ENCODE measurements around the gene GPR68. TPM values are rescaled to one million over a fixed set of nuclear protein-coding genes. Genes with fewer than 3 reads are reported as not detected.

Gene GPR68
- total and polyA plus RNA-seq, 8 donors = 0.09 to 0.90 (median 0.23) TPM; not detected in 1

DNA sequence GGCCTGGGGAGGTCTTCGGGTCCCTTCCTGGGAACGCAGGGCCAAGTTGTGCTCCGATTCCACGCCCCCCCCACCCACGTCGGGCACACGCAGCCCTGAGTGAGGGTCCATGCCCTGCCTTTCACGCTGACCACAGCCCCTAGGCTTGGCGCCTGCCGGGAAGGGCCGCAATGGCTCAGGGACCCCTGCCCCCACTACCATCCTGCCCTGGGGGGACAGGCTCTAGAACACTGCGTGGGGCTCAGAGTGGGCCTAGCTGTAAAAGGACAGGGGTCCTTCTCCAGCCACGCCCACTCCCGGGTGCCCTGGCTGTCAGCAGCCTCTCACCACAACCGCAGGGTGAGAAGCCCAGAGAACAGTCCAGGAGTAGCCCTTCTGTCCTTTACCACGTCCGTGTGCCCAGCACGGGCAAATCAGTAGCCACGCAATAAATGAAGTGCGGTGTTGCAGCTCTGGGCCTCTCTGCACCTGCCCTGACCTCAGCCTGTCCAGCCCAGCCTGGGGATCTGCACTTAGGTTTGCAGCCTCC is 9.4 kb upstream of the GPR68 start:
- TF ChIP-seq, protein P1, sequence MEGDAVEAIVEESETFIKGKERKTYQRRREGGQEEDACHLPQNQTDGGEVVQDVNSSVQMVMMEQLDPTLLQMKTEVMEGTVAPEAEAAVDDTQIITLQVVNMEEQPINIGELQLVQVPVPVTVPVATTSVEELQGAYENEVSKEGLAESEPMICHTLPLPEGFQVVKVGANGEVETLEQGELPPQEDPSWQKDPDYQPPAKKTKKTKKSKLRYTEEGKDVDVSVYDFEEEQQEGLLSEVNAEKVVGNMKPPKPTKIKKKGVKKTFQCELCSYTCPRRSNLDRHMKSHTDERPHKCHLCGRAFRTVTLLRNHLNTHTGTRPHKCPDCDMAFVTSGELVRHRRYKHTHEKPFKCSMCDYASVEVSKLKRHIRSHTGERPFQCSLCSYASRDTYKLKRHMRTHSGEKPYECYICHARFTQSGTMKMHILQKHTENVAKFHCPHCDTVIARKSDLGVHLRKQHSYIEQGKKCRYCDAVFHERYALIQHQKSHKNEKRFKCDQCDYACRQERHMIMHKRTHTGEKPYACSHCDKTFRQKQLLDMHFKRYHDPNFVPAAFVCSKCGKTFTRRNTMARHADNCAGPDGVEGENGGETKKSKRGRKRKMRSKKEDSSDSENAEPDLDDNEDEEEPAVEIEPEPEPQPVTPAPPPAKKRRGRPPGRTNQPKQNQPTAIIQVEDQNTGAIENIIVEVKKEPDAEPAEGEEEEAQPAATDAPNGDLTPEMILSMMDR (IDR thresholded peaks at IDR 0.05) = no peak
- peak overlapping the region; percentile 26 to 67 (median 44) for H3K4me3 ChIP-seq
- no peak overlapping the region for H3K27ac ChIP-seq
- intact Hi-C loops (cut with DNase I) = no loop called here
- 26 to 30% methylated on average over 19 to 20 of the region's 20 CpGs for WGBS, 2 donors
- ATAC-seq (peak; percentile 6 to 34 (median 30)), DNase-seq (peak in 1 of 6 donors; percentile 74), FAIRE-seq (no peak)
- no peaks in the 10 kb centered on the region for H3K27me3 ChIP-seq
- H3K9me3 ChIP-seq = no peaks in the 10 kb centered on the region
- peaks cover 0 to 4% (median 0%) of the 10 kb centered on the region in 3 donors for H3K4me1 ChIP-seq
- H3K36me3 ChIP-seq = no peaks in the 10 kb centered on the region

DNA sequence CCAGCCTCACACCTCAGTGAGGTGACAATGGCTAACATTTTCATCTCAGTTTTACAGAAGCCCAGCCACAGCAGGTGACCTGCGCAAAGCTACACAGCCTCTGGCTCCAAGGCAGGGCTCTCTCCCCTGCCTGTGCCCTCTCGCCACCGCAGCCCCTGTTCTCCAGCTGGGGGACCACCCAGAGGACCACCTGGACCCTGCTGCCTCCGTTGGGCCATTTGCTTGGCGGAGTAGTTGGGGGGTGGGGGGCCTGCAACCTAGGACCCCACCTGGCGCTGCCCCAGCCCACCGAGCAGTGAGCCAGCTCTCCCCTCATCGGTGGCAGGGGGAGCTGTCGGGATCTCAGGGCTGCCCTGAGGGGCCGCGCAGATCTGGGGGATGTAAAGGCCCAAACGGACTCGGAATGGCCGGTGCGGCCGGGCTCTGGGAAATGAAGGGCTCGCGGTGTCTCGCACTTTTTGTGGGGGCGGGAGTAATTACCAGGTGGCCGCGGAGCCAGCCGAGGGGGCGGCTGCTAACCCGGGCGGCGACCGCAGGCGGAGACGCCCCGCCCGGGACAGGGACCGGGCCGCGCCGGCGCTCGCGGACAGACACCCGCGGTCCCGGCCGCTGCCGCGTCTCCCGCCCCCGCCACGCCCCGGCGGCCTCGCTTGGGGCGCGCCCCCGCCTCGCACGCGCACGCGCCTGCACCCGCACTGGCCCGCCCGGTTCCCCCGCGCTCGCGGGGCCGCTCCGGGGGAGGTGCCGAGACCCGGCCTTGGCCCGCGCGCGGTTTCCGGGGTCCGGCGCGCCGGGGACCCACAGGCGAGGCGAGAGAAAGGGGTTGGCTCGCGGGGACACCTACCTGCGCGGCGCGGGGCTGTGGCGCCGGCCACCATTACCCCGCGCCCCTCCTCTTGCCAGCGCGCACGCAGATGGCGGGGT is 8.6 kb upstream of the GPR68 start:
- ATAC-seq (peak; percentile 54 to 85 (median 74)), DNase-seq (peak in 3 of 6 donors; percentile 30 to 83 (median 68)), FAIRE-seq (no peak)
- 2 to 6% methylated on average over 38 to 95 of the region's 95 CpGs for WGBS, 2 donors
- peak overlapping the region; percentile 28 to 67 (median 44) for H3K4me3 ChIP-seq
- H3K27ac ChIP-seq = no peak overlapping the region
- H3K36me3 ChIP-seq = no peaks in the 10 kb centered on the region
- intact Hi-C loops (cut with DNase I) = no loop called here
- H3K4me1 ChIP-seq = peaks cover 0 to 4% (median 0%) of the 10 kb centered on the region in 3 donors
- H3K9me3 ChIP-seq = no peaks in the 10 kb centered on the region
- H3K27me3 ChIP-seq = no peaks in the 10 kb centered on the region
- TF ChIP-seq, protein P1 (IDR thresholded peaks at IDR 0.05) = no peak

- Histone ChIP-seq H3K36me3 (no peaks in the 10 kb centered on the region), H3K27me3 (no peaks in the 10 kb centered on the region), H3K9me3 (no peaks in the 10 kb centered on the region), H3K4me1 (peaks cover 0 to 4% (median 0%) of the 10 kb centered on the region in 3 donors), H3K4me3 (no peak overlapping the region), H3K27ac (no peak overlapping the region)
- WGBS, 2 donors = 80 to 85% methylated on average over 5 of the region's 5 CpGs
- FAIRE-seq (no peak), DNase-seq (peak in 1 of 6 donors; percentile 28), ATAC-seq (no peak)
- intact Hi-C loops (cut with DNase I) = no loop called here
- TF ChIP-seq, protein P1 (IDR thresholded peaks at IDR 0.05) = no peak
Observed at GRCh38 chr14:91250912-91251311, 6.4 kb upstream of the GPR68 start.

DNA sequence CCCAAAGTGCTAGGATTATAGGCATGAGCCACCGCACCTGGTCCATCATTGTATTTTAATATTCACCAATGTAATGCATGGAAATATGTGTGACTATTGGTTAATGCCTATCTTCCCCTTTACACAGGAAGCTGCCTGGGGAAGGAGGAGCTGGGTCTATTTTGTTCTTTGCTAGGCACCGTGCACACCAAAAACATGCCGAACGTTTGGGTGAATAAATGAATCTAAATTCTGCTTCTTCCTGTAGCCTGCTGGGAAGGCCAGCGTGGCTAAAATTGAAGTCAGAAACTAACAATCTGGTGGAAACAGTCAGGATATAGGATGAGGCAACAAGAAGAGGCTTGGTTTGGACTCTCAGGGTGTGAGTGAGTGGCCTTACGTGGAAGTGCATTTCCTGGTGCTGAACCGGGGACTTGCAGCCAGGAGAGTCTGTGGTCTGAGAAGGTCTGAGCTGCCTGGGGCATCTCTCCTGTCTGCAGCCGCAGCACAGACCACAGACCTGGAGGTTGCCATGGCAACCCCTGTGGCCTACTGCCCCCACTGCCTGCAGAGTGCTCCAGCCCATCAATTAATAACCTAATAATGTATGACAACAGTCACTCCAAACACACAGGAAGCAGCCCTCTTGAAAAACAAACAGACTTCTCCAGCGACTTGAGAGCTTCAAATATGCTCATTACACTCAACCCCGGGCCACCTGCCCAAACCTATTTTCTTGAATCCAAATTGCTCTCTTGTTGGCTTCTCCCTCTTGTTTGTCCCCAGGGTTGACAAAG is 5.5 kb upstream of the GPR68 start:
- Histone ChIP-seq H3K9me3 (no peaks in the 10 kb centered on the region), H3K27me3 (no peaks in the 10 kb centered on the region), H3K36me3 (no peaks in the 10 kb centered on the region), H3K4me1 (peaks cover 0 to 4% (median 0%) of the 10 kb centered on the region in 3 donors), H3K4me3 (no peak overlapping the region), H3K27ac (no peak overlapping the region)
- intact Hi-C loops (cut with DNase I) = no loop called here
- DNase-seq (peak in 1 of 6 donors; percentile 17), FAIRE-seq (no peak), ATAC-seq (peak in 2 of 4 donors; percentile 21 to 40)
- WGBS, 2 donors = 74% methylated on average over 10 of the region's 10 CpGs
- TF ChIP-seq, protein P1 (IDR thresholded peaks at IDR 0.05) = no peak
